ENCODE data around the gene KCNK2. TPM values are rescaled to one million over a fixed set of nuclear protein-coding genes. Genes with fewer than 3 reads are reported as not detected.

Gene KCNK2, protein sequence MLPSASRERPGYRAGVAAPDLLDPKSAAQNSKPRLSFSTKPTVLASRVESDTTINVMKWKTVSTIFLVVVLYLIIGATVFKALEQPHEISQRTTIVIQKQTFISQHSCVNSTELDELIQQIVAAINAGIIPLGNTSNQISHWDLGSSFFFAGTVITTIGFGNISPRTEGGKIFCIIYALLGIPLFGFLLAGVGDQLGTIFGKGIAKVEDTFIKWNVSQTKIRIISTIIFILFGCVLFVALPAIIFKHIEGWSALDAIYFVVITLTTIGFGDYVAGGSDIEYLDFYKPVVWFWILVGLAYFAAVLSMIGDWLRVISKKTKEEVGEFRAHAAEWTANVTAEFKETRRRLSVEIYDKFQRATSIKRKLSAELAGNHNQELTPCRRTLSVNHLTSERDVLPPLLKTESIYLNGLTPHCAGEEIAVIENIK
- total RNA-seq: 0.26 TPM
- long read RNA-seq: 0 reads

DNA sequence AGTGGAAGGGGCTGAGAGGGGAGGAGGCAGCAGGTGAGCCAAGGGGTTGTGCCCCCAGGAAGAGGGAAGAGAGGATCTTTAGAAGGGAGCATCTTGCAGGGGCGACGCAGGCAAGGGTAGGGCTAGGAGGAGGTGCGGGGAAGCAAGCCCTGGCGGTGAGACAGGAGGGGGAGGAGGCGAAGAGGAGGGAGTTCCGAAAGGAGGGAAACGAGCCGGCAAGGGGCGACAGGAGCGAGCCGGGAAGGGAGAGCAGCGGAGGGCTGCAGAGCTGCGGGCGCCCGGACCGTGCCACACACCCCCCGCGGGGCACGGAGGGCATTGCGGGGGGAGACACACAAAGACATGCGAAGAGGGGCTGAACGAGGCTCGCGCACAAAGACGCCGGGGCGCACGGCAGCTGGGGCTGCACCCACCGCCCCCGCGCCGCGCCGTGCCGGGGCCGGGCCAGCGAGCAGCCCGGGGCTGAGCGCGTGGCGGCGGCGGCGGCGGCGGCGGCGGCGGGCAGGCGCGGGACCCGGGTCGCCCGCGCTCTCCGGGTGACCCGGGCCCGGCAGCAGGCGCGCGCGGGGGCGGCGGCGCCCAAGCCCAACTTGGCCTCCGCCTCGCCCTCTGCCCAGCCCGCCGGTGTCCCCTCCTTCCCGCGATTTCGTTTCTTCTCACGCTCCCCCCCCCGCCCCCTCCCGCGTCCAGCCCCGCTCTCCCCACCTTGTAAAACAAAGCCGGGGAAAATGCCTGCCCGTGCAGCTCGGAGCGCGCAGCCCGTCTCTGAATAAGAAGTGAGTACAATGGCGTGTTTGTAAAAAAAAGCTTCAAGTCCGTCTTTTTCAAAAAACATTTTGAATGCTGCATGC lies at the start of gene KCNK2:
KCNK2 (plus strand) TSS at position 206 of the 851 bp plus-strand sequence. CDS start 649 bp downstream, outside the sequence.
- DNase-seq (ENCODE audit: low spot score): no peak

DNA sequence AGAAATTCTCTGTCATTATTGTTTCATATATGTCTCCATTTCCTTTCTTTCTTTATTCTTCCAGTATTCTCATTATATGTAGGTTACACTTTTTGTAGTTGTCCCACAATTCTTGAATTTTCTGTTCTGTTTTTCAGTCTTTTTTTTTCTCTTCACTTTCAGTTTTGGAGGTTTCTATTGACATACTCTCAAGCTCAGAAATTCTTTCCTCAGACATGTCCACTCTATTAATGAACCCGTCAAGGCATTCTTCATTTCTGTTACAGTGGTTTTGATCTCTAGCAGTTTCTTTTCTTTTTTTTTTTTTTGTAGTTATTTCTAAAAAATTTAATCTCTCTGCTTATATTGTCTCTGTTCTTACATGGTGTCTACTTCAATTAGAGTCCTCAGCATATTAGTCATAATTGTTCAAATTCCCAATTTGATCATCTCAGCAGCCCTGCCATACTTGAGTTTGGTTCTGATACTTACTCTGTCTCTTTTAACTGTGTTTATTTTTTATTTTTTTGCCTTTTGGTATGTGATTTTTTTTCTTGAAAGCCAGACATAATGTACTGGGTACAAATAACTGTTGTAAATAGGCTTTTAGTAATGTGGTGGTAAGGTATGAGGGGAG lies 49.5 kb upstream of the KCNK2 start:
- no peak for DNase-seq (ENCODE audit: low spot score)

DNA sequence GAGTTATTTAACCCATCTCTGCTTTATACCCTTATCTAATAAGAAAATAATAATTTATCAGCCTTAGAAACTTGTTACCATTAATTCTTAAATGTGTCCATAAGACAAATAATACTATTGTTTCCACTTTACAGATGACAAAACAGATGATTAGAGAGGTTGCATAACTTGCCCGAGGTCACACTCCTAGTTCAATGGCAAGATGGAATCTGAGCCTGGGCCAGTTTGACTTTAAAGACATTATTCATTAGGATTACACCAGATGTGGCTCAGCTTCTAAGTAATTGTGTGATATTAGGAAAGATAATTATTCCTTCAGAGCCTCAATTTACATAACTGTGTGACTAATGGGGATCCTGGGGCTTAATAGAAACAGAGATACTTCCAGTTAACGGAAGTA lies 42.3 kb upstream of the KCNK2 start:
- DNase-seq (ENCODE audit: low spot score): no peak

DNA sequence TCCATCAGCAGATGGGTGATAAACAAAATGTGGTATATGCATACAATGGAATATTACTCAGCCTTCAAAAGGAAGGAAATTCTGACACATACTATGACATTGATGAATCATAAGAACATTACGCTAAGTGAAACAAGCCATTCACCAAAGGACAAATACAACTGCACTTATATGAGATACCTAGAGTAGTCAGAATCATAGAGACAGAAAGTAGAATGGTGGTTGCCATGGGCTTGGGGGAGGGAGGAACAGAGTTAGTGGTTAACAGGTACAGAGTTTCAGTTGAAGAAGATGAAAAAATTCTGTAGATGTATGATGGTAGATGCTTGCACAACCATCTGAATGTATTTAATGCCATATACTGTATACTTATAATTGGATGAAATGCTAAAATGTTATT lies 39.1 kb upstream of the KCNK2 start:
- DNase-seq (ENCODE audit: low spot score): no peak

DNA sequence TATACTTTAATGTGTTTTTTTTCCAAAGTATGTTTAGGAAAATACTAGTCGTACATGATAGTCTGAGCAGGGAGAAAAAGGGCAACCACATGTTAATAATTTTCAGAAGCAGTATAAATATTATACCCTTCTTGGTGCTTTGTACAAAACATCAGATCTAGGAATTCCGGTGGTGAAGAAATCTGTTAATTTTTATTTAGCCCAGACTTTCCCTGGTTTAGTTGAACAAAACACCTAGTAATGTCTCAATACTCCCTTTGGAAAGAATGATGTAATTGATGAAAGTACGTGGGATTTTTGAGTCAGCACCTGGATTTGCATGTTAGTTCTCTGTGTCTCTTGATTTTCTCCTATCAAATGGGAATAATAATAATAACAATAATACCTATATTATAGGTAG lies 38.4 kb upstream of the KCNK2 start:
- DNase-seq (ENCODE audit: low spot score): no peak

DNA sequence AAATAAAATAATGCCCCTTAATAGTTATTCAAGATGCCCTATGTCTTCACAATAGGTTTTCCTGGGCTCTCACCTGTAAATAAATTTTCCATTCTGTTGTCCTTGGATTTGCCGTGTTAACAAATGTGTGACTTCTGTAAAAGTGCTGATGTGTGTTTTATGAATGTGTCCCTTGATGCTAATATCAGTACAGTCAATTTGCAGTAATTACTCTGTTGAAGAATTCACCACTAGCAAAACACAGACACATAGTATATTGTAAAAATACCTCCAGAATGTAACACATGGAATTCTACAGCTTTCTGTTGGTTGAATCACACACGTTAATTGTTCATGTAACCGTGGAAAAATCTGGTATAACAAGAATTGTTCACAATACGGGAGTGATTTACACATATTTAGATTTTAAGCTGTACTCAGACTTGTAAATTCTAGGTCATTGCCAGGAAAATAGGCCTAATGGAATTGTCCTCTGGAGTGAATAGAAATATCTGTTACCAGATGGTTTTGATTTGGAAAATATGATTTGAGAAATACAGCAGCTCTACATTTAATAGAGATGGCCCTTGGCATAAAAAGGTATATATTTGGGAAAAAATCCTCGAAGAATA lies 36.7 kb upstream of the KCNK2 start:
- DNase-seq (ENCODE audit: low spot score): no peak

DNA sequence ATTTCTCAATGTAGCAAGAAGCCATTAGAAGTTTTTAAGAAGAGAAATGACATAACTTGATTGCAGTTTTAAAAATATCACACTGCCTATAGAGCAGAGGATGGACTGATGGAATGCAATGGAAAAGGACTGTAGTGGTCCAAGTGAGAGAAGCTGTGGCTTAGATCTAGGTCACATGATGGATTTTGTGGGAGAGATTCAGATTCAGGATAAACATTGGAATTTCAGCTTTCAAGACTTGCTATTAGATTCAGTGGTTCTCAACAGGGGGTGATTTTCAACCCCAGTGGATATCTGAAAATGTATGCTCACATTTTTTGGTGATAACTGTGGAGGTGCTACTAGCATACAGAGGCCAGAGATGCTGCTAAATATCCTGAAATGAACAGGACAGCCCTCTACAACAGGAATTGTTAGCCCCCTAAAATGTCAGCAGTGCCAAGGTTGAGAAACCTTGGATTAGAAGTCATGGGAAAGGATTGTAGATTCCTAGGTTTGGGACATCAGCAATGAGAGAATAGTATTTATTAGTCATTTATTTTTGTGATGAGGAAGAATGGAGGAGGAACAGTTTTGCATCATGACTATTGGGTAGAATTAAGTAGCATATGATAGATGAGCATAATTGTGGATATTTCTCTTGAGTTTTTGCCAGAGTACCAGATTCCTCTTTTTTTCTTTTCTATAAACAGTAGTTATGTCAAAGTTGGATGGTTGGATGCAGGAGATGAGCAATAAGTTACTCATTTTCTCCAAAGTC lies 30.1 kb upstream of the KCNK2 start:
- DNase-seq (ENCODE audit: low spot score): no peak

DNA sequence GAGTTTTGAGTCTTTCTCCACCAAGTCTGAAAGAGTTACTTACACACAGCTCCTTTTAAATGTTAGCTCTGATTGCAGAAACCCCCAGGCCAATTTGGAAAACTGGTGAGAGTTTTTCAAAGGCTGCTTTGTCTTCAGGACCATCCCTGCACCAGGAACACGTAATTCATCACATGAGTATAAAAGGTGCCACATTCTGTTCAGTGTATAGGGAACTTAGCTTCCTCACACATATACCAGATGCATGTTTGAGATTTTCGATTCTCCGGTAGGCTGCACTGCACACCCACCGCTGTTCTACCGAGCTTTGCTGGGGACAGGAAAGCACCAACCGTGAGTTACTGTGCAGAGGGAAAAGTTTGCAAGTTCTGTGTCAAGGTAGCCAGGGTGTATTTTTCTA lies 28.3 kb upstream of the KCNK2 start:
- DNase-seq (ENCODE audit: low spot score): no peak

DNA sequence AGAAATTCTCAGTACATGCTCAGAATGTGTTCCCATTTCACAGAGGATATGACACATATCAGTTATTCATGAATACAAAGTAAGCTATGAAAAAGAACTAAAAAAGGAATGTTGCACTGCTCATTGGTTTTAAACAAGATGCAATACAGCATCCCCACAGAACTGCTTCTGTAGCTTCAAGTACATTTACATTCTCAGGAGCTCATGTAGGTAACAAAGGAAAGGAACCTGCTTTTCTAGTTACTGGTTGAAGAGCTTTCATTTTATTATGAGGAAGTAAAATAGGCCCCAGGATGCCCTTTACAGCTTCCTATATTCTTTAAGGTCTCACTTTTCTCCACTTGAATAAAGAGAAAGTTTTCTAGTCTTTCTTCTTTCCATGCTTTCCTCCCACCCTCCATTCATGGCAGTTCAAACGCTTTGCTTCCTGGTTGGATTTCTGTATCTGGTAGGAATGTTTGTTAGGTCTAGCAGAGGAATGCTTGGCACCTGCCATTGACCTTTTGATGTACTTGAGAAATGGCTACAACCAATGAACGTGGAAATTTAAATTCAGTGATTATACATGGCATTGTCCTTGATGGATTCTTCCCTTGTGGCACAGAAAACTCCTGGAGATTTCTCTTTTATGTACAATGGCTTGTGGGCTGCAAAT lies 27.1 kb upstream of the KCNK2 start:
- DNase-seq (ENCODE audit: low spot score): no peak

DNA sequence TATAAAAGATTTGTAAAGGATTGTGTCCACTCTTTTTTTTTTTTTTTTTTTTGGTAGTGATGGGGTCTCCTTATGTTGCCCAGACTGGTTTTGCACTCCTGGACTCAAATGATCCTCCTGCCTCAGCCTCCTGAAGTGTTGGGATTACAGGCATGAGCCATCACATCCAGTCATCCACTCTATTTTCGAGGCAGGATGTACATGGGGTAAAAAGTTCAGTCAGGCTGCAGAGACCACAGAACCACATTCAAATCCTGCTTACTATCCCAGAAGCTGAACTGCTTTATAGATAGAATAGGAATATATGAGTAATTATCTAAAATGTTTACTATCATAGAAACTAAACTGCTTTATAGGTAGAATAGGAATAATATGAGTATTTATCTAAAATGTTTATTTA lies 26.0 kb upstream of the KCNK2 start:
- DNase-seq (ENCODE audit: low spot score): no peak

DNA sequence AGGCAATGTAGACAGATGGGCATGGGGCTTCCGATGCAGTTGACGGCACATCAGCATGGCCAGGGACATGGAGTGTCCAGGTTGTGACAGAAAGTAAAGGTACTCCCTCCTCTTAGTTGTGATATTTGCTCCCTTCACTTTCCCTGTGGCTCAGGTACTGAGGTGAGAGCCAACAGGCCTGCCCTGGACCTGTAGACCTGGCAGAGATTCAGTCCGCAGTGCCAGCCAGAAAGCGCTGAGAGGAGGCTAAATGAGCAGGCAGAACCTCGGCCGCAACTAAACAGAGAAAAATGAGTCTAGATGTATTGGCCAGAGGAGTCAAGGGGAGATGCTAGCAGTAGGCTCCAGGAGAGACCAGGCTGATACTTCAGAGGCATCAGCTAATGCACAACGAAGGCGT lies 22.6 kb upstream of the KCNK2 start:
- no peak for DNase-seq (ENCODE audit: low spot score)

DNA sequence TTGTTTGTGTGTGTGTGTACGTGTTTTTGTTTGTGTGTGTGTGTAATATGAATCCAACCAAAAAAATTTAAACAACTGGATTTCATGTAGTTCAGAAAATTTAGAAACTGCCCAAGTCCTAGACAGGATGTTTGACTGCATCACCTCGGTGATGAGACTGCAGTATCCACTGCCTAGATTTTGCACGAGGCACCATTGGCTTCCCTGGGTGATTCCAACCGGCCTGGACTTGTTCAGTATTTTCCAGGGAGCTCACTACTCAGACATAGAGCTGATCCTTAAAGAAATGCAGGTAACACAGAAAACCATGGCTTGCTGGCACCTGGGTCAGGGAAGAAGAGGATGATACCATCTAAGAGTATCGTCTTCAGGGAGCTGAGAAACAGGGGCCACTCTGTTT lies 18.2 kb upstream of the KCNK2 start:
- DNase-seq (ENCODE audit: low spot score): no peak

DNA sequence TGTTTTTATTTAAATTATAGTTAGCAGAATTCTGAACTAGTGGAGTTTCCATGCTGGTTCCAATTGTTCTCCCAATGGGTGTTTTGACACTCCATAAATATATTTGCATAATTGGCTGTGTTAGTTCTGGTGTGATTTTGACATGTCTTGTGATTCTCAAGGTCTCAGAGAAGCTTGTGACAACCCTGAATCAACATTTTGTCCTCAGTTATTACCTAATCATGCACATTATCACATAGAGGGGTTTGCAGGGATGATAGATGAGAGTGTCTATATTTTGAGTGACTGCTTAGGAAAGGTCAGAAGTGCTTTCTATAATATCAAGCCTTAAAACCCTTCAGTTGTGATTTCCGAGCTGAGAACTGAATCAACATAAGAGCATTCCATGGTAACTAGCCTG lies 11.5 kb upstream of the KCNK2 start:
- DNase-seq (ENCODE audit: low spot score): no peak

DNA sequence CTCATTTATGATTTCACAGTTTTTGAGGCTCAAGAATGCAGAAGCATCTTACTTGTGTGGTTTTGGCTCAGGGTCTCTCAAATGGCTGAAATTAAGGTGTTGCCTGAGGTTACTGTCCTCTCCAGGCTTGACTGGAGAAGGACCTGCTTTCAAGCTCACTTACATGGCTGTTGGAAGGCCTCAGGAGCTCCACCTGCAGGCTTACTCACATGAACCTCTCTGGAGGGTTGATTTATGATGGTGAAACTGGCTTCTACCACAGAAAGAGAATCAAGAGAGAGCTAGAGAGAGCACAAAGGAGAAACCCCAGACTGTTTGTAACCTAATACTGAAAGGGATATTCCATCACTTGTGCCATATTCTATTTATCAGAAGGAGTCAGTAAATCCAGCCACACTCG lies 6.2 kb upstream of the KCNK2 start:
- DNase-seq (ENCODE audit: low spot score): no peak

DNA sequence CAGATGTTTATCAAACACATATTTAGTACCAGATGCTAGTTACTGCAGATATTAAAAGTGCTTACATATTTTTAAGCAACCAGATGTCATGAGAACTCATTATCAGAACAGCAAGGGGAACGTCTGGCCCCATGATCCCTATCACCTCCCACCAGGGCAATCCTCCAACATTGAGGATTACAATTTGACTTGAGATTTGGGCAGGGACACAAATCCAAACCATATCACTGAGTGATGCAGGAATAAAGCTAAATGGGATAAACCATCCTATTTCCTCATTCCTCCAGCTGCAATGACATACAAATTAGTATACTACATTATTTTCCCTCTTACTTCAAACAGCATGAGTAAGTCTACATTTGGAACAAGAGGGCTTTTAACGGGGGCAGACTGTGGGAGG lies 3.1 kb upstream of the KCNK2 start:
- no peak for DNase-seq (ENCODE audit: low spot score)

DNA sequence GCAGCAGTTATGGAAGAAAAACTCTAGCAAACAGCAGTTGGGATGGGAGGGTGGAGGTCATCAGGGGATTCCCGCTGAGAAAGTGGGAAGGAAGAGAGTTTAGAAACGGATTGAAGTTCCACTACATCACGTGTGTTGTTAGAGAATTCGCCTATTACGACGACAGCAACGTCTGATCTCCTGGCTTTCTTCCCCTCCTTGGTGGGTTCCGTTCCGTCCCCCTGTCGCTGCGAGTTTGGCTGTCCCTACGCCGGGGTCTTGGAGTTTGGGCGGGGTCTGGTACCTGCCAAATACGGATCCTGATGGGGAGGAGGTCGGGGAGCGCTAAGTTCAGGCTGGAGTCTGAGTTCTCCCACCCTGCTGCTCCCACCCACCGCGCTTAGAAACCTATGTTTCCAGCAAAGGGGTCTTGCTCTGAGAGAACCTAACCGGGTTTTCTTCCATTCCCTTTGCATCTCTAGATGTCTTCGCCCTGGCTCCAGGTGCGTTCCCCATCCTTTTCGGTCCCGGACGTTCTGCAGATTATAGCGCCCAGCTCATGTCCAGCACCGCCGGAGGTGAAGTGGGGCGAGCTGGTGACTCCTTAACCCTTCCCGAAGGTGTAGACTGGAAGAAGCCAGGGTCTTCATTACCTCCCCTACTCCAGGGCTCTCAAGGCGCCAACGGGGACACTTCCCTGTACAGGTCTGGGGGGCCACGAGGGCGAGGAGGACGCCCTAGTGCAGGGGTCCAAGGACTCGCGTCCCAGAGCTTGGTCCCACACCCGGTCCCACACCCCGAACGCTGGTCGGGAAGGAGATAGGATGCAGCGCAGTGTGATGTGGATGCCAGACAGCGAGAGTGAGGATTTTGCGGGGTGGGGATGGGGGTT lies 641 bp upstream of the KCNK2 start:
- no peak for DNase-seq (ENCODE audit: low spot score)

DNA sequence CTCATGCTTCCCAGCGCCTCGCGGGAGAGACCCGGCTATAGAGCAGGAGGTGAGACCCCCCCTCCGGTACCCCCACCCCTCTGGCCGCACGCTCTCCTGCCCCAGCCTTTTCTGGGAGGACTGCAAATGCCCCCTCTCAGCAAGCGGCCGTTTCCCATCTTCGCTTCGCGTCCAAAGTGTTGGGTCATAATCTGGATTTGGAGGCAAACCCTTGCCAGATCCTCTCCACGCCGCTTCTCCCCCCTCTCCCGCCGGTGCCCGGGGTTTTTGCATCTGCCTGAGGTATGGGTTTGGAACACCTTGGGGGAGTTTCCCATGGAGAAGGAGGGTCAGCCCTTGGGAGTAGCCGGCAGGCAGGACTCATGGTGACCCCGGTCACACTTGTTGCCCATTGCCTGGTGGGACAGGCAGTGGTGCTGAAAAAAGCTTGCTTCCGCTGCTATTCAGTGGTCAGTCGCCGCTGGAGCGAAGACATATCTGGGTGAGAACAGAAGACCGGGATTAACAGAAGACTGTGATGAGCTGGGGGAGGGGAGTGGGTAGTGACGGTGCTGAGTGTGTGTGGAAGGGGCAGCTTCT lies 935 bp downstream of the KCNK2 start:
- DNase-seq (ENCODE audit: low spot score): no peak

DNA sequence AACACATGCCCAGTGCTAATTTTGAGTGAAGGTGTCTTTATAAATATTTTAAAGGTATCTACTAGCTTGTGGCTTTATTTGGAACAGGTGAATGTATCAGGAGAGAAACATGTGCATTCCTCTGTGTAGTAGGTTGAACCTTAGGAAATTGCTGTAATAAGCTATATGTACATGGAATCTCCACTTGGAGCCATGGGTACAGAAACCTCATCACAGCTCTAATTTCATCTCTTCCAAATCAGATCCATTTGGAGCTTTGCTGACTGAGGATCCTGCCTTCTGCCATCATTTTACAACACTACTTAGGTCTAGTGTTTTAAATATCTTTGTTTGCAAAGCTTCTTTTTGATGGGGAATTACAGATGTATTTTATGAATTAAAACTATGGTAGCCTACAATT lies 2.1 kb downstream of the KCNK2 start:
- DNase-seq (ENCODE audit: low spot score): no peak

DNA sequence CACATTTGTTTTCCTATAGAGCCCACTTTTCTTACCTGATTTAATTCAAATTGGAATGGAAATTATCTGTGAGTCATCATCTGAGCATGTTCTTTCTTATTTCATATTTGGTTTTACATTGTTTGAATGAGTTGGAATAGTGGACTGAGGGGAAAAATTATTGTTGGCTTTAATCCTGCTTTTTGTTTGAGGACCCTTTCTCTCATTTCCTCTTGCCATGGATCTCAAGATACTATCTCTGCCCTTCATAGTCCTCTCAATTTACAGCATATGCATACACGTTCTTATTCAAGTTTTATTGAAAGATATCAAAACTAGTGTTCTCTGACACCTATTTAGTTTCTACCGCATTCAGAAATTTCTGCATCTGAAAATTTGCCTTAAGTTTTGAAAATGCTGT lies 5.1 kb downstream of the KCNK2 start:
- no peak for DNase-seq (ENCODE audit: low spot score)
